ENCODE results near the gene TMEM11.

Gene TMEM11

GRCh38 chr17:21177854-21178600 lies 35.9 kb downstream of the TMEM11 start:
- no peak for DNase-seq

GRCh38 chr17:21177401-21177800 lies 36.6 kb downstream of the TMEM11 start:
- DNase-seq = no peak

GRCh38 chr17:21176773-21177395 lies 37.1 kb downstream of the TMEM11 start:
- DNase-seq = no peak

GRCh38 chr17:21174713-21175112 lies 39.2 kb downstream of the TMEM11 start:
- DNase-seq = no peak

DNA sequence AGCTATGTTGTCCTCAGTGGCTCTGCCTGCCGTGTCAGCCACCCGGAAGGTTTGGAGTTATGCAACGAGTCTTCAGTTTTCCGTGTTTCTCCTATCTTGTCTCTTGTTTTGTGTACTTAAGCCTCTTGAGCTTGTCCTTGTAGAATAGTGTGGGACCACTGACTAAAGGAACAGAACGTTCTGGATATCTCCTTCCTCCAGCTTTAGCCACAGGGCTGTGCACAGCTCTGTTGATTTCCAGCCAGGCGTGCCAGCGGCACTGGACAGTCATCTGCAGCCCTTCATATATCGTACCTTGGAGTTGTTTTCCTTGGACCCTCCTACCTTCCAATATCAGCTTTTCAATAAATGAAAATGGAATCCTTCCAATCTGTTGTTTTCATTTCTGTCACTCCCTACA lies 39.8 kb downstream of the TMEM11 start:
- DNase-seq = no peak

DNA sequence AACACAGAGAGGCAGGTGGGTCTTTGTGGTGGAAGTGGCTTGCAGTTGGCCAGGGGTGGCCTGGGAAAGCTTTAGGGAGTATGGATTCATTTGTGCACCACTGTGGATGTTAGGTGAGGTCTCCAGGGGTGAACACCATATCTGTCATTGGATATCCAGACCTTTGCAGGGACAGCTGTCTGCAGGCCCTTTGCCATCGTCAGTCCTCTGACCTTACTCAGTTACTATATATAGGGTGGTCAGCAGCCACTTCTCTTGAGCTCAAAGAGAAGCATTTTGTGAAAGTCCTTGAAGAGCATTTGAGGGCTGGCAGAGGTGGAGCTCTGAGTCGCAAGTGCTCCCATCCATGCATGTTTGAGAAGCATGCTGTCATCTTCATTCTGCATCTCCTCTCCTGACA lies 40.4 kb downstream of the TMEM11 start:
- no peak for DNase-seq

- DNase-seq = no peak
These were observed 41.1 kb downstream of the TMEM11 start for GRCh38 chr17:21172846-21173245.

DNA sequence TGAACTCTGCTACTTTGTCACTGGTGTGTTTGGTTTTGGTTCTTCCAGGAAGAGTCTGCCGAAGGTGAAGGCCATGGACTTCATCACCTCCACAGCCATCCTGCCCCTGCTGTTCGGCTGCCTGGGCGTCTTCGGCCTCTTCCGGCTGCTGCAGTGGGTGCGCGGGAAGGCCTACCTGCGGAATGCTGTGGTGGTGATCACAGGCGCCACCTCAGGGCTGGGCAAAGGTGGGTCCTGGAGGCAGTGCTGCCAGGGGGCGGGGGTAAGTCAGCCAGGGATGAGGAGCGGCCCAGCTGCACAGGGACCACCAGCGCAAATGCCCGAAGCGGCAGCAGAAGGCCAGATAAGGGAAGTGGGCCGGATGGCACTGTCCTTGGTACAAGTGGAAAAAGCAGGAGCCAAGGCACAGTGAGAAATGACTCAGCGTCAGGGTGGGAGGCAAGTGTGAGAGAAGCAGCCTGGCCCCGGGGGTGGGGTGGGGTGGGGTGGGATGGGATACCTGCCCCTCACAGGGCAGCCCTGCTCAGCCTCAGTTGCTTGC lies 41.9 kb downstream of the TMEM11 start:
- no peak for DNase-seq

- DNase-seq = no peak
These were observed 42.5 kb downstream of the TMEM11 start for GRCh38 chr17:21171309-21171922.

DNA sequence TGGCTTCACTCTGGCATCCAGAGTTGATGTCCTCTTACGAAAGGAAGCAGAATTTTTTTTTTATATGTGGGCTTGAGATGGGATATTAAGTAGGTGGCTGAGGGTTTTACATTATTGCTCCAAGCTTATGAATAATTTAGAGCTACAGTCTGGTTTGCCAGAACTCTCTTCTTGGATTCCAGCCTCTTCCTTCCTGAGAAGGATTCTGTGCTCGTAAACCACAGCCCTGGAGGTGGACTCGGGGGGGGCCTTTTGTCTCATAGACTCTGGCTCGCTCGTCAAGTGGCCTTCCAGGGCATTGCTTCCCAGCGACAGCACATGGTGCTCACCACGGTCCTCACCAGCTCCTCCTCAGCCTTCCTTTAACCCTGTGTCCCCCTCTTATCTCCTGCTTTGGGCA lies 43.2 kb downstream of the TMEM11 start:
- no peak for DNase-seq

DNA sequence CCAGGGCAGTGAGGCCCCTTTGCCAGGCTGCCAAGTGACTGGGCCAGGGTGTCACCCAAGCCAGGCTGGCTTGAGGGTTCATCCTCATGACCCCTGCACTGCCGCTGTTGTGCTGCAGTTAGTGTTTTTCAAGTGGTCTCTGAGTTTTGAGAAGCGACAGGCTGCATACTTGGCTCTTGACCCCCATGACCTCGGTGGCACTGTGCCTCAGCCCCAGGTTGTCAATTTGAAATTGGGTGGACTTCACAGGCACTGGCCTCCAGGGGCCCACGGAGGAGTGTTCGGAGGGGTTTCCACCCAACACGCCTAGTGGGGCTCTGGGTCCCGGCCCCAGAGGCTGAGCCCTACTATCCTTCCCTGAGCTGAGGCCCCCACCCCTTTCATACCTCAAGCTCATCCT lies 44.5 kb downstream of the TMEM11 start:
- DNase-seq = no peak

GRCh38 chr17:21168555-21168865 lies 45.5 kb downstream of the TMEM11 start:
- no peak for DNase-seq

DNA sequence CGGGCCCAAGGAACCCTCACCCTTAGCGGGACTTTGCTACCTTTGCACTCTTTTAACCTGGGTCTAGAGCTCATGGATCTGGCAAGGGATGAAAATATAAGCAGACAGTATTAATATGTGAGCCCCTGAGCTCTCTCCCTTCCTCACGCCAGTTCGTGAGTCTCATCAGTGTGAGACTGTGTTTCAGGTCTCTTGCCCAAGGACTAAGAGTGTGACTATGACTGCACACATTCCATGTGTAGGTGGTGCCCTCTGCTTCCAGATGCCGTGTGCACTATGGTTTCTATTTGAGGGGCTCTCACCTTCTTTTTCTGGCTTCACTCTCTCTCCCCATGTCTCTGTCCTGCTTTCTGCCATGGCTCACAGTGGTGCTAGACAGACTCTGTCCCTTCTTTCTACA lies 46.7 kb downstream of the TMEM11 start:
- DNase-seq = no peak

- DNase-seq = no peak
These were observed 47.3 kb downstream of the TMEM11 start for GRCh38 chr17:21166595-21167210.

DNA sequence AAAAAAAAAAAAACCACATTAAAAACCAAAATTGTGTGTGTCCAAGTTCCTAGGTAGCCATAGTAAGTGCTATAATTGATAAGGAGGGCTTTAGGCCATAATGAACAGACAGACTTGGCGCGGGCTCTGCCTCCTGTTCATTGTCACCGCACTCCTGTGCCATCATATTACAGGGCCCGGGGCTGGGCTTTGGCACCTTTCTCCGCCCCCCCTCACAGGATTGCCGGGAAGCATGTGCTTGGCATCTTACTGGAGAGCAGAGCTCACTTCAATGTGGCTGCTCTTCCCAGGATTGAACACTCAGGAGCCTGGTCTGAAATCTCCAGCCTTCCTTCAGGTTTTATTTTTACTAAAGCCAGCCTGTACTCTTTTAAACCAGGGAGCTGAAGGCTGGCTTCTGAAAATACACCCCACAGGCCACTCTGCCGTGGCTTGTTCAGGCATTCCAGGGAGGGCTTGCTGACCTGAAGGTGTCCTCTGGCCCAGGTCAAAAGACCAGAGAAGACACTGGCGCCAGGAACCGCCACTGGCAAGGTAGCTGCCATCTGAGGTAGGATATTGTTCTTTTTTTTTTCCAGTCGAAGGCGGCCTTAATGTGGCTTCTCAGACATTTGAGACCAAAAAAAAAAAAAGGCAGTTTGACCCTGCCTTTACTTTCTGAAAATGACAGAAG lies 47.9 kb downstream of the TMEM11 start:
- no peak for DNase-seq

GRCh38 chr17:21164620-21165019 lies 49.3 kb downstream of the TMEM11 start:
- DNase-seq = no peak

DNA sequence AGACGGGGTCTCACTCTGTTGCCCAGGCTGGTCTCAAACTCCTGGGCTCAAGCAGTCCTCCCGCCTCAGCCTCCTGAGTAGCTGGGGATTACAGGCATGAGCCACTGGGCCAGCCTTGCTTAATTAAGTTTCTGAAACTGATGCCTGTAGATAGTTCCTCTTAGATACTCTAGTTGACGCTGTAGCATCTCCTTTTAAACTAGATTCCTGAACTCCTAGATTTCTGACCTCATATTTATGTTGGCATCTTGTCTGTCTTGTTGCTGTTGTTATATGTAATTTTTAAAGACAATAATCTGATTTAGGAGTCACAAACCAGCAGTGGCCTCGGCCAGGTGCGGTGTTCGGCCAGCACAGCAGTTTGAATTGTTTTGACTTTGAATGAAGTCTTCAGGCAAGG lies 49.7 kb downstream of the TMEM11 start:
- DNase-seq = no peak

DNA sequence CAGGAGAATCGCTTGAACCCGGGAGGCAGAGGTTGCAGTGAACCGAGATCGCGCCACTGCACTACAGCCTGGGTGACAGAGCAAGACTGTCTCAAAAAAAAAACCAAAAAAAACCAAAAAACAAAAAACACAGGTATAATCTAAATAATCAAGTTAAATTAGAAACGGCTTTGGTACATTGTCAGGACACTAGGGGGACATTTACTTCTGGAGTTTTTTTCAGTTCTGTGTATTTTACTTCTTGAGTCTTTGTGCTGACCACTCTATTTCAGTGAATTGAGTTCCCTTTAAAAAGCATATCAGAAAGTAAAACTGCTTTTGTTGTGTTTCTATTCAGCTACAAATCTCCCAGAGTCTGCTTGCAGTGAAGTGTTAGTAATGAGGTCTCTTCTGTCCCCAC lies 50.9 kb downstream of the TMEM11 start:
- no peak for DNase-seq

DNA sequence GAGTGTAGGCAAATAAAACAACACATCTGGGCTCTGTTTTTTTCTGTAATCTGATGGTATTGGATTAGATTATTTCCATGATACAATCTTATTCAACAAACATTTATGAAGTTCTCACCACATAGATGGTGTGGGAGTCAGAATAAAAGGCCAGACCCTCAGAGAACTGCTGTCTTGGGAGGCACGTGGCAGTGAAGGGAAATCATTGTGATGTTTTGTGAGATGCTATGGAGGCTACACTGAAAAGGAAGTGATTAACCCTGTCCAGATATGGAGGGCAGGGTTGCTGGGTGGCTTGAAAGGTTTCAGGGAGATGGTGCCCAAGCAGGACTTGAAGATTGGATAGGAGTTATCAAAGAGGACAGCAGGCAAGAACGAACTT lies 51.6 kb downstream of the TMEM11 start:
- DNase-seq = no peak

GRCh38 chr17:21161498-21162393 lies 52.2 kb downstream of the TMEM11 start:
- no peak for DNase-seq

GRCh38 chr17:21160401-21160800 lies 53.6 kb downstream of the TMEM11 start:
- no peak for DNase-seq

All from DMS79 treated with DMSO at 0.1 percent for 48 hours (cell line).